GM12892 (cell line): Measurements from ENCODE around the gene ZNF337.

ENCODE experiments used
- POLR2A ChIP-seq: IDR thresholded peaks from 2 replicates; pipeline ENCODE4 v1.6.1; 2011; ENCODE audit warnings: low read depth, low read length, control low read depth
- POLR2AphosphoS5 ChIP-seq: IDR thresholded peaks from 2 replicates; pipeline ENCODE4 v1.6.1; 2011; ENCODE audit warnings: low read depth, low read length, control low read depth
- TAF1 ChIP-seq: IDR thresholded peaks from 2 replicates; pipeline ENCODE4 v1.6.1; 2011; ENCODE audit warnings: low read depth, mild to moderate bottlenecking, control low read depth, low read length, borderline replicate concordance

DNA sequence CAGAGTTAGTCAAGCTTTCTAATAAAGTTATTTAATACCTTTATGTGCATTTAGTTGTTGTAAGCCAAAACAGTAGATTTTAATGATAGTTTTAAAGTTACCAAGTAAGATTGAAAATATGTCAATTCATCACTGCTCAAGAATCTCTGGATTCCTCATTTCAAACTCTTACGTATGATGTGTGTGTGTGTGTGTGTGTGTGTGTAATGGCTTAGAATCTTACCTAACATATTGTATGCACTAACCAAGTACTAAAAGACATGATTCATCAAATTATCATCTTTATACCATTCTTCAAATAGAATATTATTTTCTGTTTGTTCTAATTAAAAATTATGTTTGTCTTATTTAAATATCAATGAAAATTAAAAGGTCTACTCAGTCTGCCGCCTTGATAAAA, 41.5 kb upstream of the ZNF337 start:
- TF ChIP-seq POLR2AphosphoS5 = no peak
- no peak for TF ChIP-seq POLR2A
- no peak for TF ChIP-seq TAF1
